ENCODE results near the gene PADI2. TPM values are rescaled to one million over a fixed set of nuclear protein-coding genes. Genes with fewer than 3 reads are reported as not detected.

PADI2 gene
- total RNA-seq, 1 experiment from 2014 or later: 27.7 TPM

DNA sequence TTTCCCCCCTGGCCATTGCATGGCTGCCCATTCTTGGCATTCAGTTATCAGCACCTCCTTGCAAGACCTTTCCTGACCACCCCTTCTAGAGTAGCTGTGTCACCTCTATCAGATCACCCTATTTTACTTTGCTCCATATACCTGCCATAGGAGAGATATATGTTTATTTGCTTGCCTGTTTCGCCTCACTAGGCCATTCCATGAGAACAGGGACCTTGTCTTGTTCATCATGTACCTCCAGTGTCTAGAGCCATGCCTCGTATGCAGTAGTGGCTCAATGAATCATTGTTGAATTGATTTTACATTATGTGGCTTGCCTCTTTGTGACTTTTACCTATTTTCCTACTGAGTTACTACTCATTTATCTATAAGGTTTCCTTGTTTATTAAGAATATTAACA lies 26.4 kb upstream of the PADI2 start:
- H3K27ac ChIP-seq (ENCODE audit: low read depth, low read length, poor library complexity, severe bottlenecking): no peak overlapping the region
- no peaks in the 10 kb centered on the region for H3K36me3 ChIP-seq (ENCODE audit: insufficient read depth, low read length, poor library complexity, severe bottlenecking)
- H3K4me3 ChIP-seq (ENCODE audit: low read depth, low read length, poor library complexity, severe bottlenecking): no peak overlapping the region
- intact Hi-C loops (cut with micrococcal nuclease; ENCODE audit: unreplicated experiment): no loop called here
- no peaks in the 10 kb centered on the region for H3K9me3 ChIP-seq (ENCODE audit: low read depth, low read length, poor library complexity, severe bottlenecking)
- no TSS peak for BruUV-seq (replicated peaks)
- CTCF ChIA-PET: no interaction called here
- POLR2A ChIA-PET (ENCODE audit: low non-redundant PET): interaction anchor here (0.6 kb wide), 1 partner anchor 23 kb away, joined by 13 read pairs; no protein-coding TSS in a partner anchor
- H3K27me3 ChIP-seq (replicated peaks; ENCODE audit: insufficient read depth, low read depth, low read length, poor library complexity): no peaks in the 10 kb centered on the region
- no peak for DNase-seq (ENCODE audit: low spot score)
- H3K4me1 ChIP-seq (ENCODE audit: insufficient read depth, low read length, poor library complexity, severe bottlenecking): no peaks in the 10 kb centered on the region
- TF ChIP-seq CTCF (conservative IDR thresholded peaks at IDR 0.05; ENCODE audit: low read depth, low read length) (no peak), EZH2 (IDR thresholded peaks at IDR 0.05; ENCODE audit: borderline replicate concordance, low read depth, low read length, poor library complexity, severe bottlenecking) (no peak)

DNA sequence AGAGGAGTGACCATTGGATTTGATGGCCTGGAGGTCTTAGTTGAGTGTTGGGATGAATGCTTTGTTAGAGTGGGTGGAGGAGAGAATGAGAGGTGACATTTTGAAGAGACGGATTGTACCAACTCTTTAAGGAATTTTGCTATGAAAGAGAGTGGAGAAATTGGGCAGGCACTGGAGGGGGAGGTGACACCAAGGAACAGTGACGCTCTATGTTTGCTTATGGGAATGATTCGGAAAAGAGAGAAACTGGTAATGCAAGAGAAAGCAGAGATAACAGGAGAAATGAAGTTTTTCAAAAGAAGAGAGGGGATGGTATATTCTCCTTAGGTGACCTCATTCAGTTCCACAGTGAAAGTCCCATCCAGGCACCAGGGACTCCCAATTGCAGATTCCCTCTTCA lies 24.5 kb upstream of the PADI2 start:
- ChIA-PET POLR2A (ENCODE audit: low non-redundant PET) (no interaction called here), CTCF (no interaction called here)
- intact Hi-C loops (cut with micrococcal nuclease; ENCODE audit: unreplicated experiment): no loop called here
- TF ChIP-seq CTCF (conservative IDR thresholded peaks at IDR 0.05; ENCODE audit: low read depth, low read length) (no peak), EZH2 (IDR thresholded peaks at IDR 0.05; ENCODE audit: borderline replicate concordance, low read depth, low read length, poor library complexity, severe bottlenecking) (no peak)
- Histone ChIP-seq H3K27ac (ENCODE audit: low read depth, low read length, poor library complexity, severe bottlenecking) (no peak overlapping the region), H3K9me3 (ENCODE audit: low read depth, low read length, poor library complexity, severe bottlenecking) (no peaks in the 10 kb centered on the region), H3K4me3 (ENCODE audit: low read depth, low read length, poor library complexity, severe bottlenecking) (no peak overlapping the region), H3K4me1 (ENCODE audit: insufficient read depth, low read length, poor library complexity, severe bottlenecking) (no peaks in the 10 kb centered on the region), H3K36me3 (ENCODE audit: insufficient read depth, low read length, poor library complexity, severe bottlenecking) (no peaks in the 10 kb centered on the region), H3K27me3 (replicated peaks; ENCODE audit: insufficient read depth, low read depth, low read length, poor library complexity) (no peaks in the 10 kb centered on the region)
- no TSS peak for BruUV-seq (replicated peaks)
- no peak for DNase-seq (ENCODE audit: low spot score)

DNA sequence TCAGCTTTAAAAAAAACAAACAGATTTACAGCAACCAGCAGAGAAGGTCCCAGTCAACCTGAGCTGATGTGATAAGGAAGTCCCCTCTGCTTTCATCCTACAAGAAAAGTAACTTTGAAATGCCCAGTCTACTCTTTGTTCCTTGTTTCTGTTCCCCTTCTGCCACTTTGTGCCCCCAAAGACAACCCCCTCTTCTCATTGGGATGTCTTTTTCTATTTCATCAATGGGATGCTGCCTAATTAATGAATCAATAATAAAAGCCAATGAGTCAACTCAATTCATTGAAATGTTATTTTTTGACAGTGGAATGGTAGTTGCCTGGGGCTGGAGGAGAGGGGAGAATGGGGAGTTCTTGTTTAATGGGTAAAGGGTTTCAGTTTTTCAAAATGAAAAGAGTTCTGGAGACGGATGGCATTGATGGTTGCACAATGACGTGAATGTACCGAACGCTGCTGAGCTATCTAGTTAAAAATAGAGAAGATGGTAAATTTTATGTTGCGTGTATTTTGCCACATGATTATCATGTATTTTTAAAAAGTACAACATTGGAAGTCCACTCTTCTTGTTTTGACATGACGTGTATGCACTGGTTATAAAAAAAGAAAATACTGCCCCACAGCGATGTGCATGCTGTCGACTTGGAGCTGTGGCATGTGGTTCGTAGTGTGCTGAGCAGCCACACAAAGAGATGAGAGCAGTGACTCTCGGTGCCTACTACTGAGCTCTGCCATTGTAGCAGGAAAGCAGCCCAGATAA lies 22.4 kb upstream of the PADI2 start:
- BruUV-seq (replicated peaks): no TSS peak

More for the DNA sequence above, 22.4 kb upstream of the PADI2 start:
- Histone ChIP-seq H3K4me3 (ENCODE audit: low read depth, low read length, poor library complexity, severe bottlenecking) (no peak overlapping the region), H3K27me3 (replicated peaks; ENCODE audit: insufficient read depth, low read depth, low read length, poor library complexity) (no peaks in the 10 kb centered on the region), H3K36me3 (ENCODE audit: insufficient read depth, low read length, poor library complexity, severe bottlenecking) (no peaks in the 10 kb centered on the region), H3K27ac (ENCODE audit: low read depth, low read length, poor library complexity, severe bottlenecking) (no peak overlapping the region), H3K4me1 (ENCODE audit: insufficient read depth, low read length, poor library complexity, severe bottlenecking) (no peaks in the 10 kb centered on the region), H3K9me3 (ENCODE audit: low read depth, low read length, poor library complexity, severe bottlenecking) (no peaks in the 10 kb centered on the region)
- TF ChIP-seq EZH2 (IDR thresholded peaks at IDR 0.05; ENCODE audit: borderline replicate concordance, low read depth, low read length, poor library complexity, severe bottlenecking) (no peak), CTCF (conservative IDR thresholded peaks at IDR 0.05; ENCODE audit: low read depth, low read length) (no peak)
- intact Hi-C loops (cut with micrococcal nuclease; ENCODE audit: unreplicated experiment): no loop called here
- CTCF ChIA-PET: no interaction called here
- POLR2A ChIA-PET (ENCODE audit: low non-redundant PET): no interaction called here
- DNase-seq (ENCODE audit: low spot score): no peak
